Keratinocyte (primary cell): ENCODE results near the gene ATPAF1.

Experiments used
- CTCF ChIP-seq, 3 experiments: IDR thresholded peaks in 1 of 3; conservative IDR thresholded peaks in 1 of 3; optimal IDR thresholded peaks in 1 of 3; 2 replicates in 2 of 3; 3 replicates in 1 of 3; pipeline versions ENCODE3 to v1.5.1; 2011; ENCODE audit warnings: low read length in 3 of 3, mild to moderate bottlenecking in 3 of 3, moderate library complexity in 2 of 3, control low read depth in 1 of 3, inconsistent platforms in 1 of 3; ENCODE audit not compliant: insufficient read depth in 2 of 3; ENCODE audit errors: extremely low read depth in 1 of 3
- EZH2 ChIP-seq: IDR thresholded peaks from one replicate; pipeline ENCODE4 v1.6.1; 2012; ENCODE audit warnings: inconsistent platforms, mild to moderate bottlenecking, low read length, moderate library complexity

GRCh38 chr1:46607345-46608130 lies 60.6 kb downstream of the ATPAF1 start:
- TF ChIP-seq CTCF (optimal IDR thresholded peaks at IDR 0.05 in 1 of 3, IDR thresholded peaks at IDR 0.05 in 1 of 3, conservative IDR thresholded peaks at IDR 0.05 in 1 of 3; ENCODE audit: extremely low read depth in 1 of 3, insufficient read depth in 2 of 3, low read length in 3 of 3), result no peak
- no peak for TF ChIP-seq EZH2
